Measurements from ENCODE around the gene FDPS. TPM values are rescaled to one million over a fixed set of nuclear protein-coding genes. Genes with fewer than 3 reads are reported as not detected.

FDPS gene
- total RNA-seq, 1 donor from 2014 or later, result 232 TPM

GRCh38 chr1:155278689-155279160 is 29.9 kb upstream of the FDPS start:
- peak overlapping the region; percentile 73 for H3K4me3 Mint-ChIP-seq (ENCODE audit: low read depth)
- H3K27me3 Mint-ChIP-seq, result no peaks in the 10 kb centered on the region
- peak overlapping the region; percentile 62 for H3K27ac Mint-ChIP-seq
- peak; percentile 9 for TF ChIP-seq CTCF (IDR thresholded peaks at IDR 0.05; ENCODE audit: unreplicated experiment)
- no peak for DNase-seq (ENCODE audit: low spot score, unreplicated experiment)
- H3K9me3 Mint-ChIP-seq (ENCODE audit: low read depth), result no peaks in the 10 kb centered on the region
- peaks cover 7% of the 10 kb centered on the region for H3K4me1 Mint-ChIP-seq (ENCODE audit: low read depth)
- H3K36me3 Mint-ChIP-seq (ENCODE audit: insufficient read depth), result no peaks in the 10 kb centered on the region

DNA sequence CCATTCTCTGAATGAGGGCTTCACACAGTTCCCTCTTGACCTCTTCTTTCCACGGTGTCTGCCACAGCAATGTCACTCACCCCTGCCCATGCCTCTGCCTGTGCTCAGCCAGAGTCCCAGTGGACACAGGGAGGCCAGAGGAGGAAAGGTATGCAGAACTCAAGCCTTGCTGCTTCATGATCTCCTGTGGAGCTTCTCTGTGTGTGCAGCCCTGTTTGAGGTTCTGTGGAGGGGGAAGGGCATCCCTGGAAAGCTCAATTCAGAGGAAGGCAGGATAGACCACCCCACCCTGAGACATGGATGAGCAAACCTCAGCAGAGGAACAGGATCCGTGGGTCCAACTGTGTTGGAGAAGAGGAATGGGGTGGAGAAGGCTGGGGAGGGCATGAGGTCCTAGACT is 29.4 kb upstream of the FDPS start:
- Mint-ChIP-seq H3K9me3 (ENCODE audit: low read depth) (no peaks in the 10 kb centered on the region), H3K4me3 (ENCODE audit: low read depth) (no peak overlapping the region), H3K27ac (no peak overlapping the region), H3K36me3 (ENCODE audit: insufficient read depth) (no peaks in the 10 kb centered on the region), H3K27me3 (no peaks in the 10 kb centered on the region), H3K4me1 (ENCODE audit: low read depth) (peaks cover 6% of the 10 kb centered on the region)
- no peak for TF ChIP-seq CTCF (IDR thresholded peaks at IDR 0.05; ENCODE audit: unreplicated experiment)
- DNase-seq (ENCODE audit: low spot score, unreplicated experiment), result no peak

- H3K36me3 Mint-ChIP-seq (ENCODE audit: insufficient read depth), result no peaks in the 10 kb centered on the region
These were observed 26.1 kb upstream of the FDPS start for GRCh38 chr1:155282488-155283091.

DNA sequence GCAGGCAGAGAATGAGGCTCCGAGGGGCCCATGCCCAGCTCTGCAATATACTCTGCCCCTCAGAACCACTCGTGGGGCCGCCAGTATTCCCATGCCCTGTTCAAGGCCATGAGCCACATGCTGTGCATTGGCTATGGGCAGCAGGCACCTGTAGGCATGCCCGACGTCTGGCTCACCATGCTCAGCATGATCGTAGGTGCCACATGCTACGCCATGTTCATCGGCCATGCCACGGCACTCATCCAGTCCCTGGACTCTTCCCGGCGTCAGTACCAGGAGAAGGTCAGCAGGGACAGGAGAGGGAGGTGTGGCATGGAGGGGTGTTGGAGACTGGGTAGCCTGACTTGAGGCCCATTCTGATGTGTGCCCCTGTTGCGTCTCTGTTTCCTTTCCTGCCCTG is 24.2 kb upstream of the FDPS start:
- H3K27me3 Mint-ChIP-seq, result no peaks in the 10 kb centered on the region
- no peak overlapping the region for H3K4me3 Mint-ChIP-seq (ENCODE audit: low read depth)
- no peak for TF ChIP-seq CTCF (IDR thresholded peaks at IDR 0.05; ENCODE audit: unreplicated experiment)
- no peaks in the 10 kb centered on the region for H3K36me3 Mint-ChIP-seq (ENCODE audit: insufficient read depth)
- H3K27ac Mint-ChIP-seq, result no peak overlapping the region
- no peak for DNase-seq (ENCODE audit: low spot score, unreplicated experiment)
- no peaks in the 10 kb centered on the region for H3K9me3 Mint-ChIP-seq (ENCODE audit: low read depth)
- no peaks in the 10 kb centered on the region for H3K4me1 Mint-ChIP-seq (ENCODE audit: low read depth)

More at GRCh38 chr1:155282488-155283091, 26.1 kb upstream of the FDPS start:
- no peak for DNase-seq (ENCODE audit: low spot score, unreplicated experiment)
- Mint-ChIP-seq H3K4me3 (ENCODE audit: low read depth) (no peak overlapping the region), H3K27me3 (no peaks in the 10 kb centered on the region), H3K4me1 (ENCODE audit: low read depth) (peaks cover 6% of the 10 kb centered on the region), H3K27ac (no peak overlapping the region), H3K9me3 (ENCODE audit: low read depth) (no peaks in the 10 kb centered on the region)
- no peak for TF ChIP-seq CTCF (IDR thresholded peaks at IDR 0.05; ENCODE audit: unreplicated experiment)

- Mint-ChIP-seq H3K4me1 (ENCODE audit: low read depth) (no peaks in the 10 kb centered on the region), H3K4me3 (ENCODE audit: low read depth) (no peak overlapping the region), H3K27ac (no peak overlapping the region), H3K36me3 (ENCODE audit: insufficient read depth) (no peaks in the 10 kb centered on the region), H3K9me3 (ENCODE audit: low read depth) (no peaks in the 10 kb centered on the region), H3K27me3 (no peaks in the 10 kb centered on the region)
- no peak for DNase-seq (ENCODE audit: low spot score, unreplicated experiment)
- TF ChIP-seq CTCF (IDR thresholded peaks at IDR 0.05; ENCODE audit: unreplicated experiment), result no peak
These were observed 23.6 kb upstream of the FDPS start for GRCh38 chr1:155285063-155285462.
